ENCODE results near the gene SLC2A11.

Gene SLC2A11

GRCh38 chr22:23845265-23846080 lies 12.2 kb upstream of the SLC2A11 start:
- TF ChIP-seq CREB1 (IDR thresholded peaks at IDR 0.05; ENCODE audit: low read depth) (no peak), CEBPB (IDR thresholded peaks at IDR 0.05) (no peak), TEAD4 (IDR thresholded peaks at IDR 0.05) (no peak), EP300 (IDR thresholded peaks at IDR 0.05; ENCODE audit: borderline replicate concordance) (no peak)
- TF ChIP-seq, protein P1, sequence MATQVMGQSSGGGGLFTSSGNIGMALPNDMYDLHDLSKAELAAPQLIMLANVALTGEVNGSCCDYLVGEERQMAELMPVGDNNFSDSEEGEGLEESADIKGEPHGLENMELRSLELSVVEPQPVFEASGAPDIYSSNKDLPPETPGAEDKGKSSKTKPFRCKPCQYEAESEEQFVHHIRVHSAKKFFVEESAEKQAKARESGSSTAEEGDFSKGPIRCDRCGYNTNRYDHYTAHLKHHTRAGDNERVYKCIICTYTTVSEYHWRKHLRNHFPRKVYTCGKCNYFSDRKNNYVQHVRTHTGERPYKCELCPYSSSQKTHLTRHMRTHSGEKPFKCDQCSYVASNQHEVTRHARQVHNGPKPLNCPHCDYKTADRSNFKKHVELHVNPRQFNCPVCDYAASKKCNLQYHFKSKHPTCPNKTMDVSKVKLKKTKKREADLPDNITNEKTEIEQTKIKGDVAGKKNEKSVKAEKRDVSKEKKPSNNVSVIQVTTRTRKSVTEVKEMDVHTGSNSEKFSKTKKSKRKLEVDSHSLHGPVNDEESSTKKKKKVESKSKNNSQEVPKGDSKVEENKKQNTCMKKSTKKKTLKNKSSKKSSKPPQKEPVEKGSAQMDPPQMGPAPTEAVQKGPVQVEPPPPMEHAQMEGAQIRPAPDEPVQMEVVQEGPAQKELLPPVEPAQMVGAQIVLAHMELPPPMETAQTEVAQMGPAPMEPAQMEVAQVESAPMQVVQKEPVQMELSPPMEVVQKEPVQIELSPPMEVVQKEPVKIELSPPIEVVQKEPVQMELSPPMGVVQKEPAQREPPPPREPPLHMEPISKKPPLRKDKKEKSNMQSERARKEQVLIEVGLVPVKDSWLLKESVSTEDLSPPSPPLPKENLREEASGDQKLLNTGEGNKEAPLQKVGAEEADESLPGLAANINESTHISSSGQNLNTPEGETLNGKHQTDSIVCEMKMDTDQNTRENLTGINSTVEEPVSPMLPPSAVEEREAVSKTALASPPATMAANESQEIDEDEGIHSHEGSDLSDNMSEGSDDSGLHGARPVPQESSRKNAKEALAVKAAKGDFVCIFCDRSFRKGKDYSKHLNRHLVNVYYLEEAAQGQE (IDR thresholded peaks at IDR 0.05; ENCODE audit: low read depth): no peak

GRCh38 chr22:23846081-23846469 lies 11.6 kb upstream of the SLC2A11 start:
- no peak for TF ChIP-seq ZBTB7A (IDR thresholded peaks at IDR 0.05; ENCODE audit: low read depth)
- TF ChIP-seq CEBPB (IDR thresholded peaks at IDR 0.05): no peak
- no peak for TF ChIP-seq CREB1 (IDR thresholded peaks at IDR 0.05; ENCODE audit: low read depth)
- TF ChIP-seq TCF12 (IDR thresholded peaks at IDR 0.05; ENCODE audit: low read depth): no peak
- TF ChIP-seq TEAD4 (IDR thresholded peaks at IDR 0.05): no peak
- TF ChIP-seq, protein P1 (IDR thresholded peaks at IDR 0.05; ENCODE audit: low read depth): no peak
- TF ChIP-seq USF1 (IDR thresholded peaks at IDR 0.05): no peak
- TF ChIP-seq YY1 (IDR thresholded peaks at IDR 0.05; ENCODE audit: low read depth): no peak
- TF ChIP-seq NFIC (IDR thresholded peaks at IDR 0.05): no peak
- TF ChIP-seq RAD21 (IDR thresholded peaks at IDR 0.05; ENCODE audit: low read depth): no peak
- TF ChIP-seq, protein P2, sequence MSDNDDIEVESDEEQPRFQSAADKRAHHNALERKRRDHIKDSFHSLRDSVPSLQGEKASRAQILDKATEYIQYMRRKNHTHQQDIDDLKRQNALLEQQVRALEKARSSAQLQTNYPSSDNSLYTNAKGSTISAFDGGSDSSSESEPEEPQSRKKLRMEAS (IDR thresholded peaks at IDR 0.05): no peak
- TF ChIP-seq EGR1 (IDR thresholded peaks at IDR 0.05): no peak
- TF ChIP-seq FOXM1 (IDR thresholded peaks at IDR 0.05; ENCODE audit: borderline replicate concordance, low read depth): no peak

GRCh38 chr22:23847310-23847920 lies 10.3 kb upstream of the SLC2A11 start:
- TF ChIP-seq, protein P2 (IDR thresholded peaks at IDR 0.05): no peak
- TF ChIP-seq TEAD4 (IDR thresholded peaks at IDR 0.05): no peak
- TF ChIP-seq YY1 (IDR thresholded peaks at IDR 0.05; ENCODE audit: low read depth): no peak
- TF ChIP-seq USF1 (IDR thresholded peaks at IDR 0.05): no peak
- no peak for TF ChIP-seq EP300 (IDR thresholded peaks at IDR 0.05; ENCODE audit: borderline replicate concordance)
- no peak for TF ChIP-seq RAD21 (IDR thresholded peaks at IDR 0.05; ENCODE audit: low read depth)
- TF ChIP-seq CEBPB (IDR thresholded peaks at IDR 0.05): no peak
- TF ChIP-seq NFIC (IDR thresholded peaks at IDR 0.05): no peak
- no peak for TF ChIP-seq TAF1 (IDR thresholded peaks at IDR 0.05; ENCODE audit: low read depth)
- TF ChIP-seq, protein P1 (IDR thresholded peaks at IDR 0.05; ENCODE audit: low read depth): no peak
- TF ChIP-seq CREB1 (IDR thresholded peaks at IDR 0.05; ENCODE audit: low read depth): no peak
- TF ChIP-seq EGR1 (IDR thresholded peaks at IDR 0.05): no peak
- TF ChIP-seq TCF12 (IDR thresholded peaks at IDR 0.05; ENCODE audit: low read depth): no peak
- no peak for TF ChIP-seq ZBTB7A (IDR thresholded peaks at IDR 0.05; ENCODE audit: low read depth)
- TF ChIP-seq FOXM1 (IDR thresholded peaks at IDR 0.05; ENCODE audit: borderline replicate concordance, low read depth): no peak

Data from Ishikawa (cell line).